Kidney (tissue), 22 donors: ENCODE data around the gene SERPINI1. TPM values are rescaled to one million over a fixed set of nuclear protein-coding genes. Genes with fewer than 3 reads are reported as not detected.

Source experiments
- DNase-seq, 5 donors: peaks; one replicate each; pipeline ENCODE4 v3.0.0-alpha.2; 2013 to 2020
- FAIRE-seq: peaks from 2 replicates; lab custom pipeline; 2012; peaks lifted over from hg19 to GRCh38; lab: Jason Lieb, UNC
- H3K27ac ChIP-seq, 2 donors: one replicate each; pipeline ENCODE4 v1.7.0; 2013; ENCODE audit warnings: low read depth in 2 of 2, low read length in 2 of 2, inconsistent platforms in 1 of 2
- H3K27me3 ChIP-seq: one replicate; pipeline ENCODE4 v1.7.1; 2013; ENCODE audit warnings: low read length, inconsistent platforms; ENCODE audit not compliant: control insufficient read depth, insufficient read depth
- H3K36me3 ChIP-seq, 3 donors: one replicate each; pipeline versions ENCODE4 v1.7.0 to v1.7.1; 2013; ENCODE audit warnings: low read length in 3 of 3, control low read depth in 1 of 3, inconsistent platforms in 1 of 3; ENCODE audit not compliant: insufficient read depth in 3 of 3, control insufficient read depth in 2 of 3
- H3K4me1 ChIP-seq, 3 donors: one replicate each; pipeline versions ENCODE4 v1.7.0 to v1.7.1; 2013; ENCODE audit warnings: low read length in 3 of 3, inconsistent platforms in 1 of 3, low read depth in 1 of 3; ENCODE audit not compliant: control insufficient read depth in 2 of 3, insufficient read depth in 2 of 3
- H3K4me3 ChIP-seq, 3 donors: one replicate each; pipeline versions ENCODE4 v1.7.0 to v1.8.1; 2013; ENCODE audit warnings: low read length in 3 of 3, control low read depth in 1 of 3, inconsistent platforms in 1 of 3
- H3K9ac ChIP-seq, 3 donors: one replicate each; pipeline versions ENCODE4 v1.7.0 to v1.7.1; 2013; ENCODE audit warnings: low read length in 3 of 3, control low read depth in 1 of 3, inconsistent platforms in 1 of 3
- H3K9me3 ChIP-seq, 3 donors: one replicate each; pipeline versions ENCODE4 v1.7.0 to v1.7.1; 2013; ENCODE audit warnings: low read length in 3 of 3, control low read depth in 1 of 3, inconsistent platforms in 1 of 3; ENCODE audit not compliant: control insufficient read depth in 2 of 3, insufficient read depth in 1 of 3
- intact Hi-C: fragments of 100-400 bp; cut with DNase I; formaldehyde crosslinking; loops from one replicate; pipeline ENCODE4 v1.11.1; 2022
- long read RNA-seq, 10 donors: library from polyadenylated mRNA in 1 of 10; unstranded in 1 of 10; transcript quantifications; one replicate each; pipeline ENCODE4 v2.0.0 and lab custom pipeline, GENCODE V29; 2021 to 2026
- polyA plus RNA-seq: library from polyadenylated mRNA; stranded (reverse); fragments of 350-450 nt; fragmentation: Illumina TruSeq; extraction: RNeasy Lipid Tissue Mini Kit (QIAGEN cat#74804); gene quantifications from one replicate; pipeline ENCODE4 v1.2.3, GENCODE V29; 2014; ENCODE audit warnings: low read depth, low replicate concordance; ENCODE audit not compliant: insufficient read depth
- total RNA-seq: library from RNA; stranded (reverse); fragmentation: NEBNext Ultra II Directional; extraction: Animal tissue kit (Norgen Biotek cat#: 25700); gene quantifications from one replicate; pipeline ENCODE4 v1.2.1, GENCODE V29; 2021
- TF ChIP-seq, protein P1 (sequence below): IDR thresholded peaks from 3 replicates; pipeline ENCODE4 v1.5.1; 2012; ENCODE audit warnings: mild to moderate bottlenecking, moderate library complexity, borderline replicate concordance; ENCODE audit not compliant: insufficient read depth; ENCODE audit errors: extremely low read depth
- donor health status: control.
- donor health status: control.
- donor health status: control.
- donor health status: control.
- donor health status: control.
- donor health status: DM: yes; HTN: yes; CAD: no.
- donor health status: Normal renal cell carcinoma (clear cell type).

SERPINI1 gene, protein sequence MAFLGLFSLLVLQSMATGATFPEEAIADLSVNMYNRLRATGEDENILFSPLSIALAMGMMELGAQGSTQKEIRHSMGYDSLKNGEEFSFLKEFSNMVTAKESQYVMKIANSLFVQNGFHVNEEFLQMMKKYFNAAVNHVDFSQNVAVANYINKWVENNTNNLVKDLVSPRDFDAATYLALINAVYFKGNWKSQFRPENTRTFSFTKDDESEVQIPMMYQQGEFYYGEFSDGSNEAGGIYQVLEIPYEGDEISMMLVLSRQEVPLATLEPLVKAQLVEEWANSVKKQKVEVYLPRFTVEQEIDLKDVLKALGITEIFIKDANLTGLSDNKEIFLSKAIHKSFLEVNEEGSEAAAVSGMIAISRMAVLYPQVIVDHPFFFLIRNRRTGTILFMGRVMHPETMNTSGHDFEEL
- total RNA-seq, result 9.5 TPM
- polyA plus RNA-seq, result 35.3 TPM
- long read RNA-seq, donor 1, partial matches to known transcripts, result 0 of 2 reads
- long read RNA-seq, donor 1, other reads (novel, unspliced or antisense), result 0 of 2 reads
- long read RNA-seq, donor 2, transcript SERPINI1-202 (9 exons, 1,890 nt), result major isoform, 15 of 23 reads
- long read RNA-seq, donor 2, partial matches to known transcripts, result 6 of 23 reads
- long read RNA-seq, donor 2, other reads (novel, unspliced or antisense), result 0 of 23 reads
- long read RNA-seq, donor 3, transcript SERPINI1-202 (9 exons, 1,890 nt), result major isoform, 13 of 22 reads
- long read RNA-seq, donor 3, partial matches to known transcripts, result 6 of 22 reads
- long read RNA-seq, donor 3, other reads (novel, unspliced or antisense), result 0 of 22 reads
- long read RNA-seq, donor 4, transcript SERPINI1-202 (9 exons, 1,890 nt), result major isoform, 17 of 19 reads
- long read RNA-seq, donor 4, partial matches to known transcripts, result 0 of 19 reads
- long read RNA-seq, donor 4, other reads (novel, unspliced or antisense), result 0 of 19 reads
- long read RNA-seq, donor 5, partial matches to known transcripts, result 0 of 1 reads
- long read RNA-seq, donor 5, other reads (novel, unspliced or antisense), result 0 of 1 reads
- long read RNA-seq, donor 6, transcript SERPINI1-202 (9 exons, 1,890 nt), result major isoform, 33 of 70 reads
- long read RNA-seq, donor 6, partial matches to known transcripts, result 32 of 70 reads
- long read RNA-seq, donor 6, other reads (novel, unspliced or antisense), result 0 of 70 reads
- long read RNA-seq, donor 7, partial matches to known transcripts, result 0 of 5 reads
- long read RNA-seq, donor 7, other reads (novel, unspliced or antisense), result 1 of 5 reads
- long read RNA-seq, donor 8, partial matches to known transcripts, result 0 of 4 reads
- long read RNA-seq, donor 8, other reads (novel, unspliced or antisense), result 0 of 4 reads
- long read RNA-seq, donor 9, transcript SERPINI1-202 (9 exons, 1,890 nt), result major isoform, 6 of 6 reads
- long read RNA-seq, donor 9, partial matches to known transcripts, result 0 of 6 reads
- long read RNA-seq, donor 9, other reads (novel, unspliced or antisense), result 0 of 6 reads
- long read RNA-seq, donor 10, partial matches to known transcripts, result 0 of 2 reads
- long read RNA-seq, donor 10, other reads (novel, unspliced or antisense), result 0 of 2 reads

DNA sequence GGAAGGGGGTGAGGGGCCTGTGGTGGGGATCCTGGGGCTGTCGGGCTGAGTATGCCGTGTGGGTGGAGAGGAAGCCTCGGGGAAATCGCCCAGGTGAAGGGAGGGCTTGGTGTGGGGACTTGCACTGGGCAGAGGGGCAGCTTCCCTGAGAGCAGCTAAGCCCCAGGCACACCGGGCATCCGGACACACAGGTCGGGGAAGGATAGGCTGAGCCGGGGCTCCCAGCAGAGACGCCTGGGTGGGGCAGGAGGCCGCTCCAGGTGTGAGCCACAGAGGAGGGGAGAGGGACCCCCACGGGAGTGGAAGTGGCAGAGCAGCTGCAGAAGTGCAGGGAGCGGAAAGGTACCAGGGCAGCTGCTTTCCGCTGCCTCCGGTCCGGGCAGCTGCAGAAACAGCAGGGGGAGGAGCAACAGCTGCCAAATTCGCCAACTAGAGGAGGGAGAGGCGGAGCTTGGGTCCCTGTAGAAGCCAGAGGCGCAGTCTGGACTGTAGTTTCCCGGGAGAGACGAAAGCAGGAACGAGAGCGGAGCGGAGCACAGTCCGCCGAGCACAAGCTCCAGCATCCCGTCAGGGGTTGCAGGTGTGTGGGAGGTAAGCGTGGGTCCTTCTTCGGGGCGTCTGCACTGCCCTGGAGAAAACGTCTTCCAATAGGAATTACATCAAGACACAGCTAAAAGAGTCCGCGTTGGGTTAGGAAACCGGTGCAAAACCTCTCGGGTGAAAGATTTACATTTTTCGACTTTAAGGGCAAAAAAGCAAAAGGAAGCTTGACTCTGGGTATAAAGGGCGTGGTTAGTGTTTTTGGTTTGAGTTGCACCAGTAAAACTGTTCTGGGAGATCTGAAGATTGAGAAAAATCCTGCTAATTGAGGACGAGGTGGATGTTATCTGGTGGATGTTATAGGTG is at the start of gene SERPINI1:
SERPINI1 (plus strand) TSS at position 489 of the 906 bp plus-strand sequence. CDS start 53,408 bp downstream, outside the sequence.
- FAIRE-seq (no peak), DNase-seq (peak; percentile 92 to 96 (median 95))
- peaks cover 0 to 6% (median 0%) of the 10 kb centered on the region in 3 donors for H3K4me1 ChIP-seq
- intact Hi-C loops, result no loop called here
- H3K9ac ChIP-seq, result peak within 1 kb of the TSS; percentile 75 to 97 (median 75)
- H3K9me3 ChIP-seq, result no peaks in the 10 kb centered on the region
- peak within 1 kb of the TSS; percentile 92 to 98 (median 94) for H3K4me3 ChIP-seq
- H3K27me3 ChIP-seq, result no peaks in the 10 kb centered on the region
- H3K36me3 ChIP-seq, result no peaks in the 10 kb centered on the region
- TF ChIP-seq, protein P1, sequence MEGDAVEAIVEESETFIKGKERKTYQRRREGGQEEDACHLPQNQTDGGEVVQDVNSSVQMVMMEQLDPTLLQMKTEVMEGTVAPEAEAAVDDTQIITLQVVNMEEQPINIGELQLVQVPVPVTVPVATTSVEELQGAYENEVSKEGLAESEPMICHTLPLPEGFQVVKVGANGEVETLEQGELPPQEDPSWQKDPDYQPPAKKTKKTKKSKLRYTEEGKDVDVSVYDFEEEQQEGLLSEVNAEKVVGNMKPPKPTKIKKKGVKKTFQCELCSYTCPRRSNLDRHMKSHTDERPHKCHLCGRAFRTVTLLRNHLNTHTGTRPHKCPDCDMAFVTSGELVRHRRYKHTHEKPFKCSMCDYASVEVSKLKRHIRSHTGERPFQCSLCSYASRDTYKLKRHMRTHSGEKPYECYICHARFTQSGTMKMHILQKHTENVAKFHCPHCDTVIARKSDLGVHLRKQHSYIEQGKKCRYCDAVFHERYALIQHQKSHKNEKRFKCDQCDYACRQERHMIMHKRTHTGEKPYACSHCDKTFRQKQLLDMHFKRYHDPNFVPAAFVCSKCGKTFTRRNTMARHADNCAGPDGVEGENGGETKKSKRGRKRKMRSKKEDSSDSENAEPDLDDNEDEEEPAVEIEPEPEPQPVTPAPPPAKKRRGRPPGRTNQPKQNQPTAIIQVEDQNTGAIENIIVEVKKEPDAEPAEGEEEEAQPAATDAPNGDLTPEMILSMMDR, result no peak
- peak within 1 kb of the TSS; percentile 82 to 92 for H3K27ac ChIP-seq

DNA sequence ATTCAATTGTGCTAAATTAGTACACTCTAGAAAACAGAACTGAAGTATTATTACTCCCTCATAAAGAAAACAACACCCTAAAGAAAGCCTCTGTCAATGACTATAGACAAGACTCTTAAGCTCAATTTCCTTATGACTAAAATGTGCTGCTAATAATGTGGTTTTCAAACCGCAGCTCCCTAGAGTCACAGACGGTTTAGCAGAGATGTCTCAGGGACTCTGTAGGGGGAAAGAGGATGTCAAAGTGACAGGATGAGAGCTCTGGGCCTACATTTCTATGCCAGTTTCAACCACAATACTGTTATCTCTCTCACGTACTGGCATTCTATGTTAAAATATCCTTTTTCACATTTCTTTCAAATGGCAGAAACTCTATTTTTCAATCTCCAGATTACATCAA is 44.2 kb upstream of the SERPINI1 start:
- Histone ChIP-seq H3K9me3 (no peaks in the 10 kb centered on the region), H3K36me3 (peaks cover 0 to 16% (median 5%) of the 10 kb centered on the region in 3 donors), H3K9ac (no peak overlapping the region), H3K4me3 (no peak overlapping the region), H3K4me1 (no peaks in the 10 kb centered on the region), H3K27ac (no peak overlapping the region), H3K27me3 (no peaks in the 10 kb centered on the region)
- TF ChIP-seq, protein P1, result no peak
- intact Hi-C loops, result no loop called here
- DNase-seq (no peak), FAIRE-seq (no peak)
